EL (cell line): ENCODE results near the gene ARSH.
A peak's percentile ranks its signal among the peaks of the same experiment; 100 is the strongest.
"Not testable (repeated sequence)": the region's sequence is repeated elsewhere in the genome, so short reads cannot be mapped to it uniquely, and the experiment has no call there.

Source experiments
- DNase-seq: peaks from one replicate; pipeline ENCODE4 v3.0.0-alpha.2; 2016

Gene ARSH, protein sequence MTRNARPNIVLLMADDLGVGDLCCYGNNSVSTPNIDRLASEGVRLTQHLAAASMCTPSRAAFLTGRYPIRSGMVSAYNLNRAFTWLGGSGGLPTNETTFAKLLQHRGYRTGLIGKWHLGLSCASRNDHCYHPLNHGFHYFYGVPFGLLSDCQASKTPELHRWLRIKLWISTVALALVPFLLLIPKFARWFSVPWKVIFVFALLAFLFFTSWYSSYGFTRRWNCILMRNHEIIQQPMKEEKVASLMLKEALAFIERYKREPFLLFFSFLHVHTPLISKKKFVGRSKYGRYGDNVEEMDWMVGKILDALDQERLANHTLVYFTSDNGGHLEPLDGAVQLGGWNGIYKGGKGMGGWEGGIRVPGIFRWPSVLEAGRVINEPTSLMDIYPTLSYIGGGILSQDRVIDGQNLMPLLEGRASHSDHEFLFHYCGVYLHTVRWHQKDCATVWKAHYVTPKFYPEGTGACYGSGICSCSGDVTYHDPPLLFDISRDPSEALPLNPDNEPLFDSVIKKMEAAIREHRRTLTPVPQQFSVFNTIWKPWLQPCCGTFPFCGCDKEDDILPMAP

GRCh38 chrX:3006495-3006894 is at the start of gene ARSH:
Gene ARSH, plus strand, starts transcription at chrX:3006546. Its CDS starts 67 bp downstream, at chrX:3006613.
- no peak for DNase-seq

DNA sequence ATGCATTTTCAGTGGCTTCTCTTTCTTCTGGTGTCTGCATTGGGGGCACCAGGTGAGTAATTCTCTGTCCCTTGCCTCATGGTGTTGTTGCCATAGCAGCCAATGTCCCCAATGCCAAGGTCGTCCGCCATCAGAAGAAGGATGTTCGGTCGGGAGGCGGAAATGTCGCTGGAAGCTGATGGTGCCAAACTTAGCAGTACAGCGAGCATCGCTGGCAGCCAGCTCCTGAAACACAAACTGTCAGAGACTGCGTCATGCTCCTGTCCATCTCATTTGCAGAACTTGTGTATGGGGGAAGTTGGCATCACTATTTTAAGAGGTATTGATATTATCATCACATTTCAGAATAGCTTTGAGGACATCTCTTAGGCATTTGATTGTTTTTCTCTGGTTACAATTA is 48.1 kb upstream of the ARSH start:
- DNase-seq, result no peak

GRCh38 chrX:2960861-2961515 is 45.4 kb upstream of the ARSH start:
- no peak for DNase-seq

DNA sequence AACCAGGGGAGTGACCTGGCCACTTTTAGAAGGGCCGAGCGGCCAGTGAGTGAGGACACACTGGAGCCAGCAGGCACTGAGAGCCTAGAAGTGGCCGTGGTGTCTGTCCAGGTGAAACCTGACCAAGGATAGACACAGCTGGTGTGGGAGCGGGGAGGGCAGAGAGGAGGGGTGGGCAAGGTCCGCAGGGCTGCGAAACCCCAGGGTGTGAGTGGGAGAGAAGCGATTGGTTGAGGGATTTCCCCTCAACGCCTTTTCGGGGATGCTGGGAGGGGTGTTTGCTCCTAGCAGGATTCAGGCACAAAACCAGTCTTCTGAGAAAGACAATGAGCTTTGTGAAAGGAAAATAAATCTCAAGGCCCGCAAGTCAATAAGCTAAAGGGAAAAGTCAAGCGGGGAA is 44.0 kb upstream of the ARSH start:
- DNase-seq, result no peak

GRCh38 chrX:2963449-2963848 is 42.9 kb upstream of the ARSH start:
- not testable (repeated sequence) for DNase-seq

GRCh38 chrX:2963992-2964794 is 42.2 kb upstream of the ARSH start:
- DNase-seq, result peak; percentile 63

DNA sequence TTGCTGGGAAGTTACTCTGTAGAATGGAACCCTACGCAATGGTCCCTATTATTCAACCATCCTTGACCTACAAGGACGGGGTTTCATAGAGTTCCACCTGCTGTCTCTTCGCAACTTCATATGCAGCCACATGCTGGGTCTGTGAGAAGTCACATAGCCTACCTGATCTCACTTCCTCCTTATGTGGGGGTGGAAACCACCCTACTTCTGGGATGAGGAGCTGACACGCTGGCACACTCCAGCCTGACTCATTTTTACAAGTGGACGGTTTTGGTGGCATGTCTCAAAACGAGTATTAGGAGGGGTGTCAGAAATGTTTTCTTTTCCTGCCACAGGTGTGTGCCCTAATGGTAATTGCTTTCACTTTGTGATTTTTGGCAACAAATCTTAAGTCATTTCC is 40.4 kb upstream of the ARSH start:
- DNase-seq, result no peak

- DNase-seq, result no peak
Observed at GRCh38 chrX:2967012-2967411, 39.3 kb upstream of the ARSH start.

- DNase-seq, result peak; percentile 0
Observed at GRCh38 chrX:2967584-2967983, 38.8 kb upstream of the ARSH start.

DNA sequence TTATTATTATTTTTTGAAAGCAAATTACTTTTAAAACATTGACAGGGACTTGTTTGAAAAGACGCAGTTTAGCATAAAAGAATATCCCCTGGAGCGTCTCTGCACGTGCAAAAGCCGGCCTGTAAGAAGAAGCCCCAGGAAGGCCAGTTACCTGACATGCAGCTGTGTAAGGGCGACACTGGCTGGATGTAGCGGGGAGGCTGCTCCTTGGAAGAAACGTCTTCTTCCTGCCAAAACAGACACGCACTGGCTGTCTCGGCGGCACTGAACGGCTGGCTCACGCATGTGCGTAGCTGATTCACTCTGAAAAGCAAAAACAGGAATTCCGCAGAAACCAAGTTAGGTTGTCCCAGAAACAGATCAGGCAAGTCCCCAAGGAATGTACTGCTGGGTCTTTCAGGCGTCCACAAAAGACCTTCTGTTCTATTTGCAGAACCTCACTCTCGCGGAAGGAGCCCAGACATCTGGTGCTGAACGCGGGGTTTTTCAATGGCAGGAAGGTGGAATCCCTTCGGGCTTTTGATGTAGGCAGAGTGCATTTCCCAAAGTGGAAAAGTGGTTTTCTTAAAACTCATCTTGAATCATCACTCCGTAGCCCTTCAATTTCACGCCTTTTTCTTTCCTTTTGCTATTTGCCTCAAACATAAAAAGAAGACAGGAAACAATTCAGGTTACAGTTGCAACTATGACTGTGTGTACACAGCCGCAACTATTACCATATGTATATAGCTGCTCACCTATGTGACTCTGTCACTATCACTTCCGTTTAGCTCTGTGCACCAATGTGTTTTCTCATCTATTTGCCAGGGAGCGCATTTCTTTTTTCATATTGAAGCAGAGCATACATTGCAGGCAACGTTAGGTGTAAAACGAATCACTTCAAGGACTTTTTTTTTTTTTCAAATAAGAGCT is 38.1 kb upstream of the ARSH start:
- peak; percentile 55 for DNase-seq

GRCh38 chrX:2969021-2969420 is 37.3 kb upstream of the ARSH start:
- DNase-seq, result no peak

DNA sequence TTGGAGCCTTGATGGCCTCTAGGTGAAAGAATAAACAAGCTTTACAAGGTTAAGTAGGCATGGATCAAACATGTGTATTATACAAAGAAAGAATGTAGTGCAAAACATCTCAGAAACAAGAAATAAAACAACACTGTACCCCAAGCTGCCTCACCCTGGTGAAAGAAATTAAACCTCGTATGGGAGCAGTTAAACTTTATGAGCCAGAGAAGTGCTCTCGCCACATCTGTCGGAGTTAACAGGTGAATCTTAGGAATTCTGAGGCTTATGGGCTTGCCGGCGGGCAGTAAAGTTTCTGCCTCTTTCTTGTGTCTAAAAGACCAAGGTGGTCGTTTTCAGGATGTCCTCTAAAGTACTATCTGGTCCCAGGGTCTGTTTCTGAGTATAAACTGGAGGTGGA is 34.0 kb upstream of the ARSH start:
- DNase-seq, result no peak

GRCh38 chrX:2974961-2975360 is 31.4 kb upstream of the ARSH start:
- no peak for DNase-seq

DNA sequence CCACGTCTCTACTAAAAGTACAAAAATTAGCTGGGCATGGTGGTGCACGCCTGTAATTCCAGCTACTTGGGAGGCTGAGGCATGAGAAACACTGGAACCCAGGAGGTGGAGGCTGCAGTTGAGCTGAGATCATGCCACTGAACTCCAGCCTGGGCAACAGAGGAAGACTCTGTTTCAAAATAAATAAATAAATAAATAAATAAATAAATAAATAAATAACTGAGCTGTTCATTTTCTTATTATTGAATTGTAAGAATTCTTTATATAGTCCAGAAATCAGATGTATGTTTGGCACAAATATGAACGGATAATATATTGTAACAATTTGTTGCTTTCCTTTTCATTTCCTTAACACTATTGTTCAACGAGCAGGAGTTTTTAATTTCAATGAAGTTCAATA is 27.7 kb upstream of the ARSH start:
- DNase-seq, result not testable (repeated sequence)

DNA sequence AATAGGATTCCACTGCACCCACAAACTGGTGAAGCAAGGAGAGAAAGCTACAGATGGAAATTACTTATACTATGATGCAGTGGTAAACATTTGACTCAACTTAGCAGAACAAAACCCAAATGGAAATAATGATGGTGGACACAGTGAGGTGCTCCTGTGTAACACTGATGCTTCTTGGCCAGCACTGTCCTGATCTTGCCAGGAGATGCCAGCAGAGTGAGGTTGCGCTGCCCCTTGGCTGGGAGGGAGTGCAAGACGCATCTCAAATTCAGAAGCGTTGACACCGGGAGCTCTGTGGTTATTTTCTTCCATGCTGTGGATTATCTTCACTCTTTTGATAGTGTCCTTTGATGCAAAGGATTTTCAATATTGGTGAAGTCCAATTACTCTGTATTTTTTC is 22.0 kb upstream of the ARSH start:
- no peak for DNase-seq

DNA sequence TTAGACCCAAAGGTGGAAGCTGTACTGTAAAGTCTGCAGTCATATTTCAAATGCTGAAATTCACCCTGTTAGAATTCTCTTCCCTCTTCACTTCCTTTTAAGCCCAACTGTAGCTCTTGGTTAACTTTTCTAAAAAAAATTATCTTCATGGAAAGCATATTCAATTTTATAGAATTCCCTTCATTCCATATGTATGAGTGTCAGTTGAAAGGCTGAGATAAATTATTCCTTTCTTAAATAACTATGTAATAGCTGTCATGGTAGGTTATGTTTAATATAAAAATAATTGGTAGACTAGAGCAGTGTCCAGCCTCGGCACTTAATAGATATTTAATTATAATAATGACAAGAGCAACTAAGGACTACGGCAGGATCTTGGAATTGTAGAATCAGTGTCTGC is 16.8 kb upstream of the ARSH start:
- DNase-seq, result peak; percentile 9

DNA sequence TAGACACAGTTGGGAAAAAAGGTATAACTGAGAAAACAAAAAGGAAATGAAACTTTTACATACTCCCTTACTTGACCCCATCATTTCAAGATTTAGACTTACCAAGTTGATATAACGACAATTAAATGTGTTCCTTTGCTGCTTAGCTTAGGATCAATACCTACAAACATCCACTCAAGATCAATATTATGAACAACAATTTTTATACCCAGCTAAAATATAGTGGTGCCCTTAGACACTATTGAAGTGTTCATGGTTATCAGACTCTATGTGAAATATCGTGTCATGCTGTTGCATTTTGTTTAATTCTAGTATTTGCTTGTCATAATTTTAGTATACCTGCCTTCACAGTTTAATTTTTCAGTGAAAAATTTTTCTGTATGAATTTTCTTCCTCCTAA is 4.2 kb downstream of the ARSH start:
- no peak for DNase-seq

- no peak for DNase-seq
Observed at GRCh38 chrX:3017492-3017891, 11.1 kb downstream of the ARSH start.

- no peak for DNase-seq
Observed at GRCh38 chrX:3024176-3024575, 17.8 kb downstream of the ARSH start.

GRCh38 chrX:3026074-3026815 is 19.9 kb downstream of the ARSH start:
- no peak for DNase-seq

- no peak for DNase-seq
Observed at GRCh38 chrX:3029129-3029528, 22.8 kb downstream of the ARSH start.

DNA sequence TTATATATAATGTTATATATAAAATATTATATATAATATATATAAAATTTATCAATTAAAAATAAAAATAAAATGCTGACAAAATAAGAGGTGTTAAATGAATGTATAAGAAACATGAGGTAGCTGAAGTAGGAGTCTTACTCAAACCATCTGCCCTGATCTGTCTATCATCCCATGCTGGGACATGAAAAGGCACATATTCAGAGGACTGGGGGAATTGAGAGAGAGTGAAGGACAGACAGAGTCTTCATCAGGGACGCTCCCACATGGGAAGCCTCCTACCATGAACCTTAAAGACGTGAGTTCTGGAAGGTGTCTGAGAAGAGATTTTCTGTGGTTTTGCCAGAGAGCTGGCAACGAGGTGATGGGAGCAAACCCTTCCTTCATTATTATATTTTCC is 30.9 kb downstream of the ARSH start:
- DNase-seq, result no peak
